HEK293 (cell line): ENCODE measurements around the gene HS3ST5.

Experiments
- CTCF ChIP-seq: fragments of 450-650 bp; formaldehyde crosslinking; IDR thresholded peaks from 2 replicates; pipeline ENCODE4 v1.5.1; 2016; ENCODE audit warnings: missing biosample characterization, missing genetic modification characterization
- KLF16 ChIP-seq: fragments of 450-650 bp; formaldehyde crosslinking; IDR thresholded peaks from 2 replicates; pipeline ENCODE4 v1.5.1; 2017; ENCODE audit warnings: missing biosample characterization, missing genetic modification characterization
- MEIS1 ChIP-seq: sonication (generic); formaldehyde crosslinking; IDR thresholded peaks from 2 replicates; pipeline ENCODE4 v1.8.1; 2022; ENCODE audit warnings: missing genetic modification reagents, mild to moderate bottlenecking, borderline replicate concordance
- PRDM4 ChIP-seq: fragments of 450-650 bp; formaldehyde crosslinking; IDR thresholded peaks from 2 replicates; pipeline ENCODE4 v1.5.1; 2017; ENCODE audit warnings: missing biosample characterization, missing genetic modification characterization
- SALL2 ChIP-seq: fragments of 450-650 bp; formaldehyde crosslinking; IDR thresholded peaks from 2 replicates; pipeline ENCODE4 v1.5.0; 2017; ENCODE audit warnings: missing biosample characterization, mild to moderate bottlenecking, missing genetic modification characterization, borderline replicate concordance
- SP2 ChIP-seq: fragments of 450-650 bp; formaldehyde crosslinking; IDR thresholded peaks from 2 replicates; pipeline ENCODE4 v1.5.1; 2016; ENCODE audit warnings: missing biosample characterization, missing genetic modification characterization
- TRIM28 ChIP-seq: IDR thresholded peaks from 2 replicates; pipeline ENCODE4 v1.6.1; 2011; ENCODE audit warnings: low read length, control low read depth, borderline replicate concordance
- TSHZ1 ChIP-seq: fragments of 450-650 bp; formaldehyde crosslinking; IDR thresholded peaks from 2 replicates; pipeline ENCODE4 v1.5.1; 2016; ENCODE audit warnings: missing biosample characterization, missing genetic modification characterization, borderline replicate concordance
- ZNF121 ChIP-seq: fragments of 450-650 bp; formaldehyde crosslinking; IDR thresholded peaks from 2 replicates; pipeline ENCODE4 v1.5.1; 2016; ENCODE audit warnings: missing biosample characterization, missing genetic modification characterization
- ZNF138 ChIP-seq: fragments of 450-650 bp; formaldehyde crosslinking; IDR thresholded peaks from 2 replicates; pipeline ENCODE4 v1.5.1; 2016; ENCODE audit warnings: missing biosample characterization, missing genetic modification characterization, borderline replicate concordance
- ZNF174 ChIP-seq: fragments of 450-650 bp; formaldehyde crosslinking; IDR thresholded peaks from 2 replicates; pipeline ENCODE4 v1.5.0; 2017; ENCODE audit warnings: missing biosample characterization, mild to moderate bottlenecking, missing genetic modification characterization
- ZNF324 ChIP-seq: fragments of 450-650 bp; formaldehyde crosslinking; IDR thresholded peaks from 2 replicates; pipeline ENCODE4 v1.5.1; 2016; ENCODE audit warnings: missing biosample characterization, missing genetic modification characterization
- ZNF530 ChIP-seq: fragments of 450-650 bp; formaldehyde crosslinking; IDR thresholded peaks from 2 replicates; pipeline ENCODE4 v1.5.1; 2016; ENCODE audit warnings: low read depth, missing biosample characterization, missing genetic modification characterization
- ZNF600 ChIP-seq: fragments of 450-650 bp; formaldehyde crosslinking; IDR thresholded peaks from 2 replicates; pipeline ENCODE4 v1.5.1; 2016; ENCODE audit warnings: missing biosample characterization, missing genetic modification characterization

GRCh38 chr6:114101255-114101654, 241.6 kb downstream of the HS3ST5 start:
- TF ChIP-seq CTCF (tag by site-specific recombination) = no peak
- TF ChIP-seq TSHZ1 (tag by site-specific recombination) = no peak
- TF ChIP-seq SP2 (tag by site-specific recombination) = no peak
- no peak for TF ChIP-seq ZNF600
- no peak for TF ChIP-seq TRIM28
- no peak for TF ChIP-seq ZNF174 (tag by site-specific recombination)
- TF ChIP-seq ZNF121 (tag by site-specific recombination) = no peak
- no peak for TF ChIP-seq ZNF530
- no peak for TF ChIP-seq KLF16 (tag by site-specific recombination)
- no peak for TF ChIP-seq ZNF138
- no peak for TF ChIP-seq SALL2 (tag by site-specific recombination)
- TF ChIP-seq MEIS1 (CRISPR knock-in tag) = no peak
- TF ChIP-seq PRDM4 (tag by site-specific recombination) = no peak
- no peak for TF ChIP-seq ZNF324 (tag by site-specific recombination)
